HepG2 (cell line): ENCODE measurements around the gene P3H4. TPM values are rescaled to one million over a fixed set of nuclear protein-coding genes. Genes with fewer than 3 reads are reported as not detected.

Experiments
- ADNP ChIP-seq: sonication (generic); formaldehyde crosslinking; IDR thresholded peaks from 2 replicates; pipeline ENCODE4 v1.4.0; 2020; ENCODE audit warnings: missing genetic modification reagents
- ATF3 ChIP-seq: sonication (generic); formaldehyde crosslinking; IDR thresholded peaks from 2 replicates; pipeline ENCODE4 v1.4.0; 2020; ENCODE audit warnings: missing genetic modification reagents
- DRAP1 ChIP-seq: IDR thresholded peaks from 2 replicates; pipeline ENCODE4 v1.6.1; 2016; ENCODE audit warnings: missing genetic modification reagents, missing compliant biosample characterization
- FOSL2 ChIP-seq: sonication (generic); formaldehyde crosslinking; IDR thresholded peaks from 2 replicates; pipeline ENCODE4 v1.4.0; 2020; ENCODE audit warnings: missing genetic modification reagents
- MYPOP ChIP-seq: sonication (generic); formaldehyde crosslinking; IDR thresholded peaks from 2 replicates; pipeline ENCODE4 v1.8.1; 2023; ENCODE audit warnings: mild to moderate bottlenecking, moderate library complexity, missing genetic modification reagents
- NCOR1 ChIP-seq: fragments of 200-600 bp; sonication (generic); IDR thresholded peaks from 2 replicates; pipeline ENCODE4 v1.7.0; 2017; ENCODE audit warnings: antibody characterized with exemption, low read length, borderline replicate concordance
- NFYC ChIP-seq: IDR thresholded peaks from 2 replicates; pipeline ENCODE4 v1.6.1; 2016; ENCODE audit warnings: missing genetic modification reagents, missing compliant biosample characterization
- RCOR2 ChIP-seq: IDR thresholded peaks from 2 replicates; pipeline ENCODE4 v1.6.1; 2016; ENCODE audit warnings: missing biosample characterization, missing genetic modification reagents
- RELA ChIP-seq: sonication (generic); formaldehyde crosslinking; IDR thresholded peaks from 2 replicates; pipeline ENCODE4 v1.4.0; 2020; ENCODE audit warnings: missing genetic modification reagents
- REXO4 ChIP-seq: sonication (generic); formaldehyde crosslinking; IDR thresholded peaks from 2 replicates; pipeline ENCODE4 v1.8.0; 2022; ENCODE audit warnings: missing genetic modification reagents, mild to moderate bottlenecking, borderline replicate concordance
- SRF ChIP-seq: IDR thresholded peaks from 2 replicates; pipeline ENCODE4 v1.6.1; 2011; ENCODE audit warnings: mild to moderate bottlenecking, low read depth, low read length, moderate library complexity
- SSRP1 ChIP-seq: IDR thresholded peaks from 2 replicates; pipeline ENCODE4 v1.6.1; 2016; ENCODE audit warnings: control low read depth
- ZBTB7A ChIP-seq: sonication (generic); formaldehyde crosslinking; IDR thresholded peaks from 2 replicates; pipeline ENCODE4 v1.8.0; 2022; ENCODE audit warnings: mild to moderate bottlenecking, missing genetic modification reagents
- ZFP90 ChIP-seq: sonication (generic); formaldehyde crosslinking; IDR thresholded peaks from 2 replicates; pipeline ENCODE4 v1.8.0; 2022; ENCODE audit warnings: missing genetic modification reagents, mild to moderate bottlenecking, inconsistent platforms, borderline replicate concordance
- ZHX2 ChIP-seq, 2 experiments: sonication (generic) in 1 of 2; formaldehyde crosslinking in 1 of 2; IDR thresholded peaks; 2 replicates each; pipeline versions ENCODE4 v1.6.1 to v1.9.0; 2014 to 2022; ENCODE audit warnings: antibody characterized with exemption in 1 of 2, borderline replicate concordance in 1 of 2, inconsistent platforms in 1 of 2, low read depth in 1 of 2, missing genetic modification reagents in 1 of 2
- ZNF143 ChIP-seq: sonication (generic); formaldehyde crosslinking; IDR thresholded peaks from 2 replicates; pipeline ENCODE4 v1.4.0; 2020; ENCODE audit warnings: missing genetic modification reagents
- ZNF263 ChIP-seq: sonication (generic); formaldehyde crosslinking; IDR thresholded peaks from 2 replicates; pipeline ENCODE4 v1.4.0; 2020; ENCODE audit warnings: missing genetic modification reagents
- ZNF383 ChIP-seq: sonication (generic); formaldehyde crosslinking; IDR thresholded peaks from 2 replicates; pipeline ENCODE4 v1.4.0; 2020; ENCODE audit warnings: missing genetic modification reagents, mild to moderate bottlenecking, borderline replicate concordance
- ZNF598 ChIP-seq: sonication (generic); formaldehyde crosslinking; IDR thresholded peaks from 2 replicates; pipeline ENCODE4 v1.5.1; 2020; ENCODE audit warnings: mild to moderate bottlenecking, missing genetic modification reagents, borderline replicate concordance
- ZNF784 ChIP-seq: sonication (generic); formaldehyde crosslinking; IDR thresholded peaks from 2 replicates; pipeline ENCODE4 v1.5.1; 2020; ENCODE audit warnings: missing genetic modification reagents, mild to moderate bottlenecking, borderline replicate concordance
- ZNF879 ChIP-seq: sonication (generic); formaldehyde crosslinking; IDR thresholded peaks from 2 replicates; pipeline ENCODE4 v1.8.1; 2023; ENCODE audit warnings: missing genetic modification reagents
- polyA plus RNA-seq, 8 experiments: library from polyadenylated mRNA; depleted of rRNA in 3 of 8; stranded (reverse) in 7 of 8; unstranded in 1 of 8; fragments of >200 nt; fragmentation: Illumina TruSeq in 4 of 8; extraction: Trizol in 4 of 8; gene quantifications; 2 replicates each; pipeline versions ENCODE4 v1.2.1 to v1.2.3, GENCODE V29; 2011 to 2016; ENCODE audit warnings: low read depth in 4 of 8, missing spikeins in 1 of 8, mixed read lengths in 1 of 8; ENCODE audit not compliant: insufficient read depth in 1 of 8
- total RNA-seq, 5 experiments: library from RNA; depleted of rRNA; stranded (reverse); fragments of >200 nt; fragmentation: Illumina TruSeq; extraction: Trizol; gene quantifications; 2 replicates each; pipeline ENCODE4 v1.2.3, GENCODE V29; 2016; ENCODE audit warnings: low read depth in 1 of 5

P3H4 gene
- total and polyA plus RNA-seq, 2 of the 13 experiments (the other 11 are each of a cell fraction or from before 2014, with no cell fraction given): 37.1 to 50.6 TPM

GRCh38 chr17:41786227-41787020 is 25.3 kb downstream of the P3H4 start, which contains the start of gene JUP (continued):
- TF ChIP-seq ZNF598 (CRISPR knock-in tag): peak; percentile 78; the same call in 1 of the 2 replicates
- 0 out of 2 replicates have a peak, but pooled peaks have one; percentile 42 for TF ChIP-seq ZNF263 (CRISPR knock-in tag)
- peak; percentile 99 for TF ChIP-seq NFYC (CRISPR knock-in tag)
- no peak for TF ChIP-seq ZNF383 (CRISPR knock-in tag)
- peak; percentile 94 for TF ChIP-seq ADNP (CRISPR knock-in tag)
- peak; percentile 91 for TF ChIP-seq ZBTB7A
- no peak; the same call in 1 of the 2 replicates for TF ChIP-seq ZHX2 (IDR thresholded peaks at IDR 0.05; ENCODE audit: low read depth)
- peak; percentile 85; the same call in 1 of the 2 replicates for TF ChIP-seq ZHX2 (CRISPR knock-in tag; IDR thresholded peaks at IDR 0.05; ENCODE audit: borderline replicate concordance)
- TF ChIP-seq ZNF143 (CRISPR knock-in tag): 0 out of 2 replicates have a peak, but pooled peaks have one; percentile 12
- peak; percentile 56; the same call in 1 of the 2 replicates for TF ChIP-seq RCOR2 (CRISPR knock-in tag)
- no peak; the same call in 1 of the 2 replicates for TF ChIP-seq MYPOP (CRISPR knock-in tag)
- TF ChIP-seq ZFP90 (CRISPR knock-in tag): peak; percentile 66; the same call in 1 of the 2 replicates
- TF ChIP-seq FOSL2 (CRISPR knock-in tag): no peak
- no peak for TF ChIP-seq REXO4 (CRISPR knock-in tag)
- peak; percentile 88 for TF ChIP-seq DRAP1
- 0 out of 2 replicates have a peak, but pooled peaks have one; percentile 46 for TF ChIP-seq ZNF879
- TF ChIP-seq SSRP1 (CRISPR knock-in tag): no peak
- peak; percentile 94 for TF ChIP-seq ZNF784 (CRISPR knock-in tag)
- TF ChIP-seq ATF3 (CRISPR knock-in tag): no peak
- TF ChIP-seq SRF: no peak
- no peak for TF ChIP-seq NCOR1
- 0 out of 2 replicates have a peak, but pooled peaks have one; percentile 30 for TF ChIP-seq RELA
